GM23338 (cell line): ENCODE results near the gene ZNF653. TPM values are rescaled to one million over a fixed set of nuclear protein-coding genes. Genes with fewer than 3 reads are reported as not detected.

Source experiments
- CREB1 ChIP-seq: fragments of 250-450 bp; sonication (Bioruptor Pico); IDR thresholded peaks from 2 replicates; pipeline ENCODE4 v1.5.0; 2020; ENCODE audit warnings: low read depth, mild to moderate bottlenecking, moderate library complexity
- ETS1 ChIP-seq: IDR thresholded peaks from 2 replicates; pipeline ENCODE4 v1.6.1; 2016; ENCODE audit warnings: antibody characterized with exemption
- EZH2 ChIP-seq: fragments of 200-600 bp; sonication (generic); IDR thresholded peaks from one replicate; pipeline ENCODE4 v1.8.0; 2017; ENCODE audit warnings: antibody characterized with exemption, mild to moderate bottlenecking, low read depth; ENCODE audit not compliant: unreplicated experiment
- EZH2phosphoT487 ChIP-seq: fragments of 200-600 bp; sonication (generic); IDR thresholded peaks from one replicate; pipeline ENCODE4 v1.8.1; 2018; ENCODE audit warnings: antibody characterized with exemption; ENCODE audit not compliant: unreplicated experiment
- JUNB ChIP-seq: IDR thresholded peaks from one replicate; pipeline ENCODE4 v1.6.1; 2016; ENCODE audit warnings: antibody characterized with exemption; ENCODE audit not compliant: unreplicated experiment
- NANOG ChIP-seq: IDR thresholded peaks from 2 replicates; pipeline ENCODE4 v1.6.1; 2016; ENCODE audit warnings: antibody characterized with exemption, borderline replicate concordance
- ZNF114 ChIP-seq: fragments of 250-450 bp; sonication (Bioruptor Pico); IDR thresholded peaks from 2 replicates; pipeline ENCODE4 v1.5.0; 2020; ENCODE audit warnings: mild to moderate bottlenecking, moderate library complexity
- ZNF331 ChIP-seq: fragments of 250-450 bp; sonication (Bioruptor Pico); IDR thresholded peaks from 2 replicates; pipeline ENCODE4 v1.5.0; 2020; ENCODE audit warnings: low read depth, mild to moderate bottlenecking, moderate library complexity
- ZNF462 ChIP-seq: fragments of 250-450 bp; sonication (Bioruptor Pico); IDR thresholded peaks from 2 replicates; pipeline ENCODE4 v1.5.0; 2020; ENCODE audit warnings: mild to moderate bottlenecking, moderate library complexity
- polyA plus RNA-seq: library from polyadenylated mRNA; unstranded; fragments of >200 nt; fragmentation: Nextera tagmentation; extraction: Ambion mirVana; gene quantifications from 2 replicates; pipeline ENCODE4 v1.2.1, GENCODE V29; 2016
- total RNA-seq: library from RNA; depleted of rRNA; stranded (reverse); fragments of >200 nt; shearing (Covaris generic); gene quantifications from 2 replicates; pipeline ENCODE4 v1.2.3, GENCODE V29; 2014

Gene ZNF653
- total and polyA plus RNA-seq, 2 experiments from 2014 or later = 2.5 to 5.3 TPM

- TF ChIP-seq ZNF462 (CRISPR knock-in tag) (no peak), ZNF331 (no peak), JUNB (no peak), NANOG (no peak), CREB1 (no peak), ETS1 (no peak), EZH2phosphoT487 (no peak), EZH2 (no peak), ZNF114 (CRISPR knock-in tag) (no peak)
Measured at GRCh38 chr19:11479898-11480714, 25.5 kb downstream of the ZNF653 start (continued).
